Measurements from ENCODE around the gene NIBAN1. TPM values are rescaled to one million over a fixed set of nuclear protein-coding genes. Genes with fewer than 3 reads are reported as not detected.

NIBAN1 gene
- total and polyA plus RNA-seq, 9 of the 15 experiments (the other 6 are each of a cell fraction or from before 2014, with no cell fraction given) = 1.5 to 26.6 (median 16.2) TPM

- TF ChIP-seq, protein P1, sequence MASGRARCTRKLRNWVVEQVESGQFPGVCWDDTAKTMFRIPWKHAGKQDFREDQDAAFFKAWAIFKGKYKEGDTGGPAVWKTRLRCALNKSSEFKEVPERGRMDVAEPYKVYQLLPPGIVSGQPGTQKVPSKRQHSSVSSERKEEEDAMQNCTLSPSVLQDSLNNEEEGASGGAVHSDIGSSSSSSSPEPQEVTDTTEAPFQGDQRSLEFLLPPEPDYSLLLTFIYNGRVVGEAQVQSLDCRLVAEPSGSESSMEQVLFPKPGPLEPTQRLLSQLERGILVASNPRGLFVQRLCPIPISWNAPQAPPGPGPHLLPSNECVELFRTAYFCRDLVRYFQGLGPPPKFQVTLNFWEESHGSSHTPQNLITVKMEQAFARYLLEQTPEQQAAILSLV (tag; IDR thresholded peaks at IDR 0.05) = 0 out of 2 replicates have a peak, but pooled peaks have one; percentile 48
- peak; percentile 52 for TF ChIP-seq TBP (optimal IDR thresholded peaks at IDR 0.05; ENCODE audit: low read depth, low read length)
- TF ChIP-seq KDM5B (IDR thresholded peaks at IDR 0.05; ENCODE audit: insufficient replicate concordance, low read depth, low read length) = peak; percentile 79
- TF ChIP-seq RBBP5 (IDR thresholded peaks at IDR 0.05; ENCODE audit: borderline replicate concordance, insufficient read depth, low read length, poor library complexity, severe bottlenecking) = peak; percentile 81
- peak; percentile 19 for TF ChIP-seq HDAC3 (IDR thresholded peaks at IDR 0.05; ENCODE audit: borderline replicate concordance, partially characterized antibody)
- TF ChIP-seq PTBP1 (IDR thresholded peaks at IDR 0.05; ENCODE audit: low read depth, low read length) = no peak
- peak; percentile 94 for TF ChIP-seq POLR2H (tag; IDR thresholded peaks at IDR 0.05; ENCODE audit: low read depth)
- no peak for TF ChIP-seq ZNF778 (CRISPR knock-in tag; IDR thresholded peaks at IDR 0.05)
- TF ChIP-seq MNT (conservative IDR thresholded peaks at IDR 0.05) = peak; percentile 29 to 70; a peak in 3 of 4 replicates
- TF ChIP-seq, protein P2, sequence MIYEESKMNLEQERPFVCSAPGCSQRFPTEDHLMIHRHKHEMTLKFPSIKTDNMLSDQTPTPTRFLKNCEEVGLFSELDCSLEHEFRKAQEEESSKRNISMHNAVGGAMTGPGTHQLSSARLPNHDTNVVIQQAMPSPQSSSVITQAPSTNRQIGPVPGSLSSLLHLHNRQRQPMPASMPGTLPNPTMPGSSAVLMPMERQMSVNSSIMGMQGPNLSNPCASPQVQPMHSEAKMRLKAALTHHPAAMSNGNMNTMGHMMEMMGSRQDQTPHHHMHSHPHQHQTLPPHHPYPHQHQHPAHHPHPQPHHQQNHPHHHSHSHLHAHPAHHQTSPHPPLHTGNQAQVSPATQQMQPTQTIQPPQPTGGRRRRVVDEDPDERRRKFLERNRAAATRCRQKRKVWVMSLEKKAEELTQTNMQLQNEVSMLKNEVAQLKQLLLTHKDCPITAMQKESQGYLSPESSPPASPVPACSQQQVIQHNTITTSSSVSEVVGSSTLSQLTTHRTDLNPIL (CRISPR knock-in tag; IDR thresholded peaks at IDR 0.05) = no peak
- peak; percentile 79 to 82; a peak in 3 of 4 replicates for TF ChIP-seq MLLT1 (IDR thresholded peaks at IDR 0.05)
- no peak for TF ChIP-seq RUNX1 (IDR thresholded peaks at IDR 0.05; ENCODE audit: low read depth)
- no peak for TF ChIP-seq SLC30A9 (CRISPR knock-in tag; IDR thresholded peaks at IDR 0.05)
- no peak for TF ChIP-seq CBX3 (IDR thresholded peaks at IDR 0.05; ENCODE audit: borderline replicate concordance in 1 of 2, low read length in 2 of 2)
- TF ChIP-seq MTA3 (IDR thresholded peaks at IDR 0.05; ENCODE audit: borderline replicate concordance) = no peak; the same call in 1 of the 2 replicates
- TF ChIP-seq ZNF263 (CRISPR knock-in tag; IDR thresholded peaks at IDR 0.05; ENCODE audit: borderline replicate concordance) = no peak; the same call in 1 of the 2 replicates
- no peak for TF ChIP-seq TEAD1 (CRISPR knock-in tag; IDR thresholded peaks at IDR 0.05)
- TF ChIP-seq HDGF (IDR thresholded peaks at IDR 0.05) = no peak
- no peak for TF ChIP-seq ZC3H4 (CRISPR knock-in tag; IDR thresholded peaks at IDR 0.05; ENCODE audit: borderline replicate concordance)
- no peak for TF ChIP-seq ZNF408 (CRISPR knock-in tag; IDR thresholded peaks at IDR 0.05; ENCODE audit: low read depth)
- TF ChIP-seq FOXM1 (IDR thresholded peaks at IDR 0.05; ENCODE audit: low read depth) = peak; percentile 40; the same call in 1 of the 2 replicates
- no peak for TF ChIP-seq FOXM1 (CRISPR knock-in tag; IDR thresholded peaks at IDR 0.05; ENCODE audit: low read depth)
- TF ChIP-seq U2AF2 (optimal IDR thresholded peaks at IDR 0.05; ENCODE audit: low read depth, low read length) = no peak
These were observed 844 bp downstream of the NIBAN1 start (continued) for GRCh38 chr1:184973272-184974055.

Data from K562 (cell line).